Spinal cord (tissue), 10 donors: ENCODE data around the gene GALNT10. TPM values are rescaled to one million over a fixed set of nuclear protein-coding genes. Genes with fewer than 3 reads are reported as not detected.

Source experiments
- DNase-seq, 6 donors: peaks; one replicate each; pipeline versions ENCODE4 v3.0.0 to v3.0.0-alpha.2; 2013 to 2015; ENCODE audit warnings: low spot score in 6 of 6, low read depth in 4 of 6
- H3K27ac ChIP-seq: one replicate; pipeline ENCODE4 v1.5.1; 2013; ENCODE audit warnings: low read depth, low read length, control low read depth
- H3K27me3 ChIP-seq: one replicate; pipeline ENCODE4 v1.6.1; 2013; ENCODE audit warnings: low read length; ENCODE audit not compliant: control insufficient read depth, insufficient read depth
- H3K36me3 ChIP-seq: one replicate; pipeline ENCODE4 v1.6.1; 2013; ENCODE audit warnings: low read length; ENCODE audit not compliant: control insufficient read depth, insufficient read depth
- H3K4me1 ChIP-seq: one replicate; pipeline ENCODE4 v1.6.1; 2013; ENCODE audit warnings: low read length; ENCODE audit not compliant: control insufficient read depth, insufficient read depth
- H3K4me3 ChIP-seq: one replicate; pipeline ENCODE4 v1.5.1; 2013; ENCODE audit warnings: low read depth, low read length, control low read depth
- H3K9me3 ChIP-seq: one replicate; pipeline ENCODE4 v1.6.1; 2013; ENCODE audit warnings: low read length; ENCODE audit not compliant: control insufficient read depth, insufficient read depth
- WGBS: methylation state at CpG from one replicate; pipeline ENCODE4 v1.1.5; 2013; ENCODE audit warnings: missing lambda C conversion rate; ENCODE audit not compliant: insufficient coverage; 5-methylcytosine and 5-hydroxymethylcytosine counted together
- polyA plus RNA-seq, 2 donors: library from polyadenylated mRNA; unstranded; fragments of 120-200 nt; gene quantifications; one replicate each; pipeline ENCODE4 v1.2.1, GENCODE V29; 2013; ENCODE audit not compliant: insufficient read length in 2 of 2
- total RNA-seq, 2 donors: library from RNA; depleted of rRNA in 1 of 2; stranded (reverse); fragments of 120-200 nt in 1 of 2; fragments of >200 nt in 1 of 2; gene quantifications; one replicate each; pipeline versions ENCODE4 v1.2.3 to v1.2.4, GENCODE V29; 2013 to 2014
- donor health status: healthy.

The GALNT10 gene
- total and polyA plus RNA-seq, 4 donors = 17.2 to 31.2 (median 22.5) TPM

GRCh38 chr5:154277499-154277898 is 87.0 kb downstream of the GALNT10 start:
- Histone ChIP-seq H3K36me3 (no peaks in the 10 kb centered on the region), H3K27ac (no peak overlapping the region), H3K4me3 (no peak overlapping the region), H3K27me3 (no peaks in the 10 kb centered on the region), H3K4me1 (peaks cover 10% of the 10 kb centered on the region), H3K9me3 (no peaks in the 10 kb centered on the region)
- WGBS = no CpG with 5 or more reads among the region's 1 CpG
- no peak for DNase-seq

GRCh38 chr5:154278186-154278585 is 87.7 kb downstream of the GALNT10 start:
- Histone ChIP-seq H3K9me3 (no peaks in the 10 kb centered on the region), H3K27me3 (no peaks in the 10 kb centered on the region), H3K27ac (no peak overlapping the region), H3K4me3 (no peak overlapping the region), H3K4me1 (peaks cover 7% of the 10 kb centered on the region), H3K36me3 (no peaks in the 10 kb centered on the region)
- DNase-seq = no peak

- Histone ChIP-seq H3K9me3 (no peaks in the 10 kb centered on the region), H3K27ac (no peak overlapping the region), H3K4me1 (peaks cover 3% of the 10 kb centered on the region), H3K4me3 (no peak overlapping the region), H3K27me3 (no peaks in the 10 kb centered on the region), H3K36me3 (no peaks in the 10 kb centered on the region)
- DNase-seq = no peak
These were observed 88.4 kb downstream of the GALNT10 start for GRCh38 chr5:154278908-154279307.

- H3K27ac ChIP-seq = no peak overlapping the region
- no peaks in the 10 kb centered on the region for H3K27me3 ChIP-seq
- H3K36me3 ChIP-seq = no peaks in the 10 kb centered on the region
- no peak overlapping the region for H3K4me3 ChIP-seq
- peaks cover 3% of the 10 kb centered on the region for H3K4me1 ChIP-seq
- 55% methylated on average over 1 of the region's 2 CpGs for WGBS
- no peaks in the 10 kb centered on the region for H3K9me3 ChIP-seq
- no peak for DNase-seq
These were observed 93.9 kb downstream of the GALNT10 start for GRCh38 chr5:154284433-154284832.

GRCh38 chr5:154285661-154286408 is 95.3 kb downstream of the GALNT10 start:
- no peaks in the 10 kb centered on the region for H3K27me3 ChIP-seq
- H3K4me3 ChIP-seq = no peak overlapping the region
- H3K4me1 ChIP-seq = peaks cover 3% of the 10 kb centered on the region
- no peak for DNase-seq
- H3K27ac ChIP-seq = no peak overlapping the region
- no peaks in the 10 kb centered on the region for H3K36me3 ChIP-seq
- no peaks in the 10 kb centered on the region for H3K9me3 ChIP-seq
- WGBS = no CpG with 5 or more reads among the region's 4 CpGs

- WGBS = 60% methylated on average over 1 of the region's 3 CpGs
- Histone ChIP-seq H3K36me3 (no peaks in the 10 kb centered on the region), H3K4me1 (peaks cover 3% of the 10 kb centered on the region), H3K9me3 (no peaks in the 10 kb centered on the region), H3K27me3 (peaks cover 4% of the 10 kb centered on the region), H3K27ac (no peak overlapping the region), H3K4me3 (no peak overlapping the region)
- DNase-seq = no peak
These were observed 96.0 kb downstream of the GALNT10 start for GRCh38 chr5:154286557-154286956.

GRCh38 chr5:154287136-154287535 is 96.6 kb downstream of the GALNT10 start:
- WGBS = 60% methylated on average over 3 of the region's 5 CpGs
- Histone ChIP-seq H3K36me3 (no peaks in the 10 kb centered on the region), H3K9me3 (no peaks in the 10 kb centered on the region), H3K4me1 (peaks cover 3% of the 10 kb centered on the region), H3K4me3 (no peak overlapping the region), H3K27me3 (peaks cover 9% of the 10 kb centered on the region), H3K27ac (no peak overlapping the region)
- no peak for DNase-seq

- H3K9me3 ChIP-seq = no peaks in the 10 kb centered on the region
- no peaks in the 10 kb centered on the region for H3K36me3 ChIP-seq
- DNase-seq = peak in 4 of 6 donors; percentile 26 to 84 (median 56)
- peak overlapping the region; percentile 55 for H3K27ac ChIP-seq
- H3K4me3 ChIP-seq = no peak overlapping the region
- peaks cover 3% of the 10 kb centered on the region for H3K4me1 ChIP-seq
- WGBS = 80% methylated on average over 1 of the region's 2 CpGs
- H3K27me3 ChIP-seq = peaks cover 12% of the 10 kb centered on the region
These were observed 97.6 kb downstream of the GALNT10 start for GRCh38 chr5:154288145-154288544.

GRCh38 chr5:154291917-154292316 is 101.4 kb downstream of the GALNT10 start:
- H3K36me3 ChIP-seq = peaks cover 2% of the 10 kb centered on the region
- no peaks in the 10 kb centered on the region for H3K4me1 ChIP-seq
- DNase-seq = no peak
- H3K27ac ChIP-seq = no peak overlapping the region
- WGBS = 98% methylated on average over 5 of the region's 5 CpGs
- H3K9me3 ChIP-seq = no peaks in the 10 kb centered on the region
- H3K27me3 ChIP-seq = peaks cover 20% of the 10 kb centered on the region
- no peak overlapping the region for H3K4me3 ChIP-seq

- DNase-seq = no peak
- H3K36me3 ChIP-seq = peaks cover 2% of the 10 kb centered on the region
- no CpG with 5 or more reads among the region's 1 CpG for WGBS
- H3K27ac ChIP-seq = no peak overlapping the region
- H3K9me3 ChIP-seq = no peaks in the 10 kb centered on the region
- no peak overlapping the region for H3K4me3 ChIP-seq
- H3K4me1 ChIP-seq = no peaks in the 10 kb centered on the region
- H3K27me3 ChIP-seq = peaks cover 20% of the 10 kb centered on the region
These were observed 102.7 kb downstream of the GALNT10 start for GRCh38 chr5:154293219-154293618.
